Stimulated activated CD4-positive, alpha-beta T cell treated with anti-CD3 and anti-CD28 coated beads, Interleukin-1b, Interleukin-23, amount 100 ng/mL, for 4 hours (primary cell): ENCODE data around the gene ZNF25.
A peak's percentile ranks its signal among the peaks of the same experiment; 100 is the strongest.
"Not testable (repeated sequence)": the region's sequence is repeated elsewhere in the genome, so short reads cannot be mapped to it uniquely, and the experiment has no call there.

Experiments used
- DNase-seq, 2 donors: peaks; one replicate each; pipeline ENCODE4 v3.0.0-alpha.2; 2020; ENCODE audit warnings: low read depth in 2 of 2

The ZNF25 gene

DNA sequence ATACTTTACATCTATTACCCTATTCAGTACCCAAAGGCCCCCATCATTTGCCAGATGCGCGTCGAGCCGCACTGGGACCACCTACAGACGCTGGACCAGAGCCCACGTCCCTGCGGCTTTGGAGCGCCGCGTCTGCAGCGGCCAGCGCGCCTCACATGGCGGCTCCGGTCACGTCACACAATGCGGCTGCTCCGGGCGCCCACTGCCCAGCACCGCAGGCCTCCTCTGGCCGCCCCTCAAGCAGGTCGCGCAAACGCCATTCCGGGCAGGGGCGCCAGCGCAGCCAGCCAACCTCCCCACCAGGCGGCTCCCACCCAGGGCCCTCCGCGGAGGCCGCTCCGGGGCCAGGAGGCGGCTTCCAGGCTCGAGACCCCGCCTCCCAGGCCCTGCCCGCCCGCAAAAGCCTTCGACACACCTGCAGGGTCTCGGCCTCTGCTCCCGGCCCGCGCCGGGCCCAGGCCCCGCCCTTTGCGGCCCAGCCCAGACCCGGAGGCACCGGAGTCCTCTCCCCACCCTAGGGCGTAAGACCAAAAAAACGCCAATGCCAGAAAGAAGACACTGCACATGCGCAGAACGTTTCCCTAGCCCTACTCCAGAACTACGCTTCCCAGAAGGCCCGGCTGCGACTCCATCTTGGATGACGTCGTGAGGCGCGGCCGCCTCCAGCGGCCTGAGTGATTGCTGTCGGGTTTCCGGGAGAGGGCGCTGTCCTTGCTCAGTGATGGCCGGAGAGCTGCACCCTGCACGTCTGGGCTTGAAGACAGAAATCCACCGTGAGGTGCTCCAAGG lies at the start of gene ZNF25:
ZNF25 (minus strand) TSS at position 557 of the 789 bp plus-strand sequence. CDS start 4,925 bp downstream, outside the sequence.
- DNase-seq = peak; percentile 92 to 96

DNA sequence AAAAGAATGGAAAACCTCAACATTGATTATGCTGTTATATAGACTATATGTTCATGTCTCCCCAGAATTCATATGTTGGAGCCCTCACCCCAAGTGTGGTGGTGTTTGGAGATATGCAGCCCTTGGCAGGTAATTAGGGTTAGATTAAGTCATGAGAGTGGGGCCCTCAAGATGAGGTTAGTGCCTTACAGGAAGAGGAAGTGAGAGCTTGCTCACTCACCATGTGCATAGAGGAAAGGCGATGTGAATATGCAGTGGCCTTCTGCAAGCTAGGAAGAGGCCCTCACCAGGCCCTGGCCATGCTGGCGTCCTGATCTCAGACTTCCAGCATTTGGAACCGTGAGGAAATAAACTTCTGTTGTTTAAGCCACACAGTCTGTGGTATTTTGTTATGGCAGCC lies 48.8 kb upstream of the ZNF25 start:
- no peak for DNase-seq

DNA sequence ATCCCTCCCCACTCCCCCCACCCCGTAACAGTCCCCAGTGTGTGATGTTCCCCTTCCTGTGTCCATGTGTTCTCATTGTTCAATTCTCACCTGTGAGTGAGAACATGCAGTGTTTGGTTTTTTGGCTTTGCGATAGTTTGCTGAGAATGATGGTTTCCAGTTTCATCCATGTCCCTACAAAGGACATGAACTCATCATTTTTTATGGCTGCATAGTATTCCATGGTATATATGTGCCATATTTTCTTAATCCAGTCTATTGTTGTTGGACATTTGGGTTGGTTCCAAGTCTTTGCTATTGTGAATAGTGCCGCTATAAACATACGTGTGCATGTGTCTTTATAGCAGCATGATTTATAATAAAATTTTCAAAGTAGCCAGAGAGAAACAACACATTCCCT lies 42.7 kb upstream of the ZNF25 start:
- DNase-seq = not testable (repeated sequence)

DNA sequence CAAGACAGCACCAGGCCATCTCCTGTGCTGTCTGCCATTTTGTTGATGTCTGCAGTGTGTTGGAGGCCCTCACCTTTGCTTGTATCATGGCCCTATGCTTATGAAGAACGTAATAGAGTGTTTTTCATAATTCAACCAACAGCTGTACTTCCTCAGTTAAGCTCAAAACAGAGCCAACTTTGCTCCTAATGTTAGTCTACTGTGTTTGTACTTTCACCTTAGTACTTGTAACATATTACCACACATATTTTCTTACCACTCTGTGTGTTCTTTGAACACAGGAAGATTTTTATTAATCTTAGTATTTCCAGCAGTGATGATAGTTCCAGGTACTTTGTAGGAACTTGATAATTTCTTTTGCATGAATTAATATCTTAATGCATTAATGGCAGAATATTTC lies 39.9 kb upstream of the ZNF25 start:
- DNase-seq = no peak

DNA sequence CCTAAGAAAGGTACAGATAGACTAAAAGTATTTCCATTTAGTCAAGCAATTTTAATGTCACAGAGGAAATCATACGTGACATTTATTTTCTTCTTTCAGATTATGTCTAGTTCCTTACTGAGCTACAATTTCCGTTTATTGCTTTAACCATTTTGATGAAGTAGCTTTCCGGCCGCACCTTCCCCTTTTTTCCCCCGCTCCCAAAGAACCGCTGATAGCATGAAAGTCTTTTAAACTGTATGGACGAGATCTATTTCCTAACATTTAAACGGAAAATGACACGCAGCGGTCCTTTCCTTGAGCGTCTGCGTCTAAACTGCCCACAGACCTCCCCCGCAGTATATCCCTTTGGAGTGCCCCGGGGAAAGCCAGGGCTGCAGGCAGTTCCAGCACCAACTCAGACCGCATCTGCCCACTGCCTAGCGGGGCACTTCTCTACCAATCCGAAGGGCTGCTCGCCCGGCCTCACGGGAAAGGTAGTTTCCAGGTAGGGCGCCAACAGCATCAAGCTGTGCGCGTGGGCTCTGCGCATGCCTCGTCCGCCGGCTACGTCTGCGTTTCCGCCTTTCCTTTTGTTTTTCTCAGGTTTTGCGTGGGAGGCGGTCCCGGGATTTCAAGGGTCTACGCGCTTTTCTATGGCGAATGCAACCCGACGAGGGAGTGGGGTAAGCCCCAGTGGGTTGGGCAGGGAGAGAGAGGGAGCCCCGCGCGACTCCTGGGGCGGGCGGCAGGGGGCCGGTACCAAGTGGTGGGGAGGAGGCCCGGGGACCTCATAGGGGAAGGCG lies 33.9 kb upstream of the ZNF25 start, which contains the start of gene ZNF33A:
ZNF33A (plus strand) TSS at position 557 of the 785 bp plus-strand sequence. CDS start 1,667 bp downstream, outside the sequence.
- DNase-seq = peak; percentile 83 to 84

DNA sequence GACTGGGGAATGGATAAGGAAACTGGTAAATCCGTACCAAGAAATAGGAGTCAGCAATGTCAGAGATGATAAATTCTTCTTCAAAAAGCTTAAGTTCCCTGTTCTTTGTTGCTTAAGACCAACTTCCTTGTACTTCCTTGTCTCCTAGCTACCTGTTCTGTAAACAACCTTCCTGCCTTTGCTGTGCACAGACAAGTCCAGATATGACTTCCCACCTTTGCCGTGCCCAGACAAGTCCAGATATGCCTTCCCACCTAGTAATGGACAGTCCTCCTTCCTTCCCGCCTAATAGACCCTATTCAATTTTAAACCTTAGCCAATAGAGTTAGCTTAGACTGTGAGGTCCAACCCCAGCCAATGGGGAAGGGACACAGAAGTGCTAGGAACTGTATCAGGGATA lies 31.5 kb upstream of the ZNF25 start:
- DNase-seq = no peak

DNA sequence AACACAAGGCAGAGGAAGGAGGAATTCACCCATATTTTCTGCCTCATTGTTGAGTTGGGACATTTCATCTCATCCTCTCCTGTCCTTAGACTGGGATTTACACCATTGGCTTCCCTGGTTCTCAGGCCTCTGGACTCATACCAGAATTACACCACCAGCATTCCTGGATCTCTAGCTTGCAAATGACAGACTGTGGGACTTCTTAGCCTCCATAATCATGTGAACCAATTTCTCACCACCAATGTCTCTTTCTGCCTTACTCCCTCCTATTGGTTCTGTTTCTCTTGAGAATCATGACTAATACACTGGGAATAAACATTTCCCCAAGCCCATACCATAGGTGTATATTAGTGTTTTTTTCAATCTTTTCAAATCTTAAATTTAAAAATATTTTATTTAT lies 31.1 kb upstream of the ZNF25 start:
- DNase-seq = no peak

DNA sequence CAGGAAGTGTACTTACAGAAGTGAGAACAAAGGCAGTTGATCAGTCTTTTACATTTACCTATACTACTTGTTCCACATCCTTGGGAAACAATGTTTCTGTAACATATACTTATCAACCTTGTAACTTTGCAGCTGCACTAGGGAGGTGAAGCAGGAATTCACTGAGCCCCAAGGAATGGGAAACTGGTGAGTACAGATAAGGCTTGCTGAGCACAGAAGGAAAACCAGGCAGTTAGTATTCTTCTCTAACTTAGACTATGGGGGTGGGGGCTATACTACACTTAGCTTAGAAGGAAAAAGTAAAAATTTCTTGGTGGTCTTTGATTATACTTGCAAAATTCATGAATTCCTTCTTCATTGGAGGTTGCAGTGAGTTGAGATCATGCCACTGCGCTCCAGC lies 27.1 kb upstream of the ZNF25 start:
- DNase-seq = no peak

DNA sequence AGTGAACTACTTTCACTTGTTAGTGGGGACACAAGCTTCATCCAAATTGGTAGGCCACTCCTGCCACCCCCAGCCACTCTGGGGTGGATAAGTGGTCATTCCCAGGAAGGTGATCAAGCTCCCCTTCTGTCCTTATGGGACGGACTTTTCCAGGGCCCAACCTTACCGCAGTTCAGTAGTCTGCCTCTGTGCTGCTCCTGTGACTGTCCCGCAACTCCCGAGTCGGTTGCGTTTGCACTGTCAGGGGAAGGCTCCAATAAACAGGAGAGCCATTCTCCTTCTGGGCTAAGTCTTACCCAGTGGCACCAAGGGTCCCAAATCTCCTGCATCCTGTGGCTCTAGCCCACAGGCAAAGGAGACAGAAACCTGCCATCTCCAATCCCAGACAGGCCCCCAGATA lies 26.6 kb upstream of the ZNF25 start:
- no peak for DNase-seq

DNA sequence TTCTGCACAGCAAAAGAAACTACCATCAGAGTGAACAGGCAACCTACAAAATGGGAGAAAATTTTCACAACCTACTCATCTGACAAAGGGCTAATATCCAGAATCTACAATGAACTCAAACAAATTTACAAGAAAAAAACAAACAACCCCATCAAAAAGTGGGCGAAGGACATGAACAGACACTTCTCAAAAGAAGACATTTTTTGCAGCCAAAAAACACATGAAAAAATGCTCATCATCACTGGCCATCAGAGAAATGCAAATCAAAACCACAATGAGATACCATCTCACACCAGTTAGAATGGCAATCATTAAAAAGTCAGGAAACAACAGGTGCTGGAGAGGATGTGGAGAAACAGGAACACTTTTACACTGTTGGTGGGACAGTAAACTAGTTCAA lies 24.0 kb upstream of the ZNF25 start:
- not testable (repeated sequence) for DNase-seq

DNA sequence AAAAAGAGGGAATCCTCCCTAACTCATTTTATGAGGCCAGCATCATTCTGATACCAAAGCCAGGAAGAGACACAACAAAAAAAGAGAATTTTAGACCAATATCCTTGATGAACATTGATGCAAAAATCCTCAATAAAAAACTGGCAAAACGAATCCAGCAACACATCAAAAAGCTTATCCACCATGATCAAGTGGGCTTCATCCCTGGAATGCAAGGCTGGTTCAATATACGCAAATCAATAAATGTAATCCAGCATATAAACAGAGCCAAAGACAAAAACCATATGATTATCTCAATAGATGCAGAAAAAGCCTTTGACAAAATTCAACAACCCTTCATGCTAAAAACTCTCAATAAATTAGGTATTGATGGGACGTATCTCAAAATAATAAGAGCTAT lies 22.5 kb upstream of the ZNF25 start:
- DNase-seq = not testable (repeated sequence)

DNA sequence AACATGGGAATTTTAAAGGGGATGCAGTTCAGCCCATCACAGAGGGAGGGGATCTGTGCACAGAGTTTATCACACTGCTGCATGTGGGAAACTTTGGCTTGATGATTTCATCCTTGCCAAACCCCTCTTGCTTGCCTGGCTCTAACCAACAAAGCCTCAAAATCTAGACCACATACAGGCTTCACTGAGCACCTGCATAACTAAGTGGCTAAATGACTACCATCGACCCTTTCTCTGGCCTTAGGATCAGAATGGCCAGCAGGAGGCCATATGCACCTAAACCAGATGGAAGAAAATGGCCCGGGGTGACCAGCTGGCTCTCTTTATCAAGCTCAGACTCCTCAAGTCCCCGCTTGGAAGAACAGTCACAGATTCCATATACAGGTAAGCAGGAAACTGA lies 15.6 kb upstream of the ZNF25 start:
- no peak for DNase-seq

DNA sequence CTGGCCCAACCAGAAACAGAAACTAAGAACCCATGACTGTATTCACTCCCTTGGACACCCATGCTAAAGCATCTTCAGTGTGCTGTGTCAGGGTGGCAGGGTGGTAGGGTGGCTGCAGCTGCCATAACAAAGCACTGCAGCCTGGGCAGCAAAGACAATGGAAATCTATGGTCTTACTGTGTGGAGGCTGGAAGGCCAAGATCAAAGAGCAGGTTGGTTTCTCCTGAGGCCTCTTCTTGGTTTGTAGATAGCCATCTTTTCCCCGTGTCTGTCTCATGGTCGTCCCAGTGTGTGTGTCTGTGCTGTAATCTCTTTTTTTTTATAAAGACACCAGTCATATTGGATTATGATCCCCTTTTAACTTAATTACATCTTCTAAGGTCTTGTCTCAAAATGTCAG lies 15.2 kb upstream of the ZNF25 start:
- no peak for DNase-seq

DNA sequence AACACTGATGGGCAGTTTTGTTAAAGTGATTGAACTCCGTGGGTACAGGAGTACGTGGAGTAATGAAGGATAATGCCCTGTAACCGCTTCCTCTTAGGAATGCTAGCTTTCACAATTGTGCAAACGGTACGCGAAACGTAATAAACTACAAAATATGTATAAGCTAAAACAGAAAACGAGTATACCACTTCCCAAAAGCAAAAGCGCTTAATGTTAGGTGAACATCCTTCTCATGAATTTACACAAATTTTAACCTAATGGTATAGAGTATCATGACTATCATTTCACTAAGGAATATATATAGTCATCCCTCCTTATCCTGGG lies 395 bp upstream of the ZNF25 start:
- no peak for DNase-seq

DNA sequence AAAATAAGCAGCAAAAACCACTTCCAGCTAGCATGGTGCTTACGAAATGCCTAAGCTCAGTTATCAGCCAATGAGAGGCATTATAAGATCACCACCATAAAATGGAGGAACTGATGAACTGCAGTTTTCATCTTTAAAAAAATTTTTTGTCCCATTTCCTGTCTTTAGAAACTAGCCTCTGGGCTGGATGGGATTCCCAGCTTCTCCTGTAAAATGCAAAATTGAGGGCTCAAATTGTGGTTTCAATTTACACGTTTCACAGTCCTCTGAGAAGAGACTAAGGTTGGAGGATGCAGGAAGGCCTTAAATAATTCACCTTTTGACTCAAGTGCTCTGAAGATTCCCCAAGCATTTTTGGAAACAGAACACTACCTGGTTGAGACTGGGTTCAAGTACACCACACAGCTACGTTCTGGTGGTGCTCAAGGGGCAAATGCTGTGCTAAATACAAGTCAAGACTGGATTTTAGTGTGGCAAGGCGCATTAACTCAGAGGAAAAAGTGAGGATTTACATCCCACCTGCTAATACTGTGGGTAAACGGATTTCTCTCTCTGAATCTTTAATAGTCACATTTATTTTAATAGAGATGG lies 951 bp downstream of the ZNF25 start:
- DNase-seq = no peak

DNA sequence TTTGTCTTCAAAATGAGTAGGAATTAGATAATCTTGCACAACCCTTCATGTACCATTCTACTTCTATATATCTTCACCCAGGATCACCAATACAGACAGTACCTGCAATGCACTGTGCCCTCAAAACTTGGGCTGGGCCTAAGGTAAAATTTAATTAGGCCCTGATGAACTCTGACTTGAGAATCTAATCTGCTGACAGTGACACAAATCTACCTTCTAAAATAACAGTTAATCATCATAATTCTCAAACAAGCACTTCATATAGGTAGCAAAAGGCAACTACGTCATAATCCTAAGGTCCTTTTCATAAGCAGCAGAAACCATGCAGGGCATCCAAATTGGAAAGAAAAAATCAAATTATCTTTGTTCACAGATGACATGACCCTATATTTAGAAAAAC lies 4.1 kb downstream of the ZNF25 start:
- no peak for DNase-seq

DNA sequence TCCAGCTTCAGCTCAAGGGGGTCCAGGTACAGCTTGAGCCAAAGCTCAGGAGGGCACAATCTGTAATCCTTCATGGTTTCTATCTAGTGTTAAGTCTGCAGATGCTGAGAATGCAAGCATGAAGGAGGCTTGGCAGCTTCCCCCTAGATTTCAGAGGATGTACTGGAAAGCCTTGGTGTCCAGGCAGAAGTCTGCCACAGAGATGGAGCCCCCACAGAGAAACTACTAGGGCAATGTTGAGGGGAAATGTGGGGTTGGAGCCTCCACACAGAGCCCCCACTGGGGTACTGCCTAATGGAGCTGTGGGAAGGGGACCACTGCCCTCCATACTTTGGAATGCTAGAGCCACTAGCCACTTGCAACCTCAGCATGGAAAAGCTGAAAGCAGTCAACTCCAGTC lies 11.4 kb downstream of the ZNF25 start:
- no peak for DNase-seq

DNA sequence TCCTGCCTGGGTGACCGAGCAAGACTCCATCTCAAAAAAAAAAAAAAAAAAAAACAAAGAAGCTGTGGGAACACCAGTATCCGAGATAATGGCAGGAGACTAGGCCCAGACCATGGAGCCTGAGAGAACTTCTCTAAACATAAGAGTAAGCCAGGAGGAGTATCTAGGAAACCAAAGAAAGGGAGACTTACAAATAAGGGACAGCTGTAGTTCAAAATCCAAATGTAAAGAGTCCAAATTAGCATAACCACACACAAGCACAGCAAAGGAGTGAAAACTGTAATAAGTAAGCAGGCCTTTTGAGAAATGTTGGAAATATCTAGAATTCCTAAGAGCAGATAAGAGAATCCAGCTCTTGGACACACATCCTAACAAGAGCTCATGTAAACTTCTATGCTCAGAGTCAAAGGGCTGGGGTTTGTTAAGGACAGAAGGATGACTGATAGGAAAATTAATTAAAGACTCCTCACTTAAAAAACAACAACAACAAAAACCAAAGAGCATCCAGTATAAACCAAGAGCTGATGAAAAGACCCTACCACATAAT lies 15.8 kb downstream of the ZNF25 start:
- DNase-seq = no peak

DNA sequence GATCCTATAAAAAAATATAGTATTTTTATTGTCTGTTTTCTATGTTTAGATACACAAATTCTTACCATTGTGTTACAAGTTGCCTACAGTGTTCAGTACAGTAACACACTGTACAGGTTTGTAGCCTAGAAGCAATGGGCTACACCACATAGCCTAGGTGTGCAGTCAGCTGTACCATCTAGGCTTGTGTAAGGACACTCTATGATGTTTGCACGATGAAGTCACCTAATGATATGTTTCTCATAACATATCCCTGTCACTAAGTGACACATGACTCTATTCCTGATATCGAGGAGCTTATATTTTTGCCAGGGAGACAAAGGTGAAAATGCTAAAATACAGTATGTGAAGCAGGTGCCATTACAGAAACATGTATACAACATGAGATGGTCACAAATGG lies 18.6 kb downstream of the ZNF25 start:
- DNase-seq = no peak

DNA sequence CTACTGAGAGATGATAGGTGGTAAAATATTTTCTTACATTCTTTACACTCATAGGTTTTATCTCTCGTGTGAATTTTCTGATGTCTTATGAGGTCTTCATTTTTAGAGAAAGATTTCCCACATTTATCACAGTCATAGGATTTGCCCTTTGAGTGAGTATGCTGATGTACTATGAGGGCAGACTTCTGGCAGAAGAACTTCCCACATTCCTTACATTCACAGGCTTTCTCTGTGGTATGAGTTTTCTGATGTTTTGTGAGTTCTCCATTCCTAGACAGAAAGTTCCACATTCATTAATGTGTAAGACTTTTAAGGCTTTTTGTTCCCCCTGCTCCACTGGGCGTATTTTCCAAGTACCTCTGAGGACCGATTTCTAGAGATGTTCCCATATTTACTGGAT lies 23.5 kb downstream of the ZNF25 start:
- DNase-seq = no peak

DNA sequence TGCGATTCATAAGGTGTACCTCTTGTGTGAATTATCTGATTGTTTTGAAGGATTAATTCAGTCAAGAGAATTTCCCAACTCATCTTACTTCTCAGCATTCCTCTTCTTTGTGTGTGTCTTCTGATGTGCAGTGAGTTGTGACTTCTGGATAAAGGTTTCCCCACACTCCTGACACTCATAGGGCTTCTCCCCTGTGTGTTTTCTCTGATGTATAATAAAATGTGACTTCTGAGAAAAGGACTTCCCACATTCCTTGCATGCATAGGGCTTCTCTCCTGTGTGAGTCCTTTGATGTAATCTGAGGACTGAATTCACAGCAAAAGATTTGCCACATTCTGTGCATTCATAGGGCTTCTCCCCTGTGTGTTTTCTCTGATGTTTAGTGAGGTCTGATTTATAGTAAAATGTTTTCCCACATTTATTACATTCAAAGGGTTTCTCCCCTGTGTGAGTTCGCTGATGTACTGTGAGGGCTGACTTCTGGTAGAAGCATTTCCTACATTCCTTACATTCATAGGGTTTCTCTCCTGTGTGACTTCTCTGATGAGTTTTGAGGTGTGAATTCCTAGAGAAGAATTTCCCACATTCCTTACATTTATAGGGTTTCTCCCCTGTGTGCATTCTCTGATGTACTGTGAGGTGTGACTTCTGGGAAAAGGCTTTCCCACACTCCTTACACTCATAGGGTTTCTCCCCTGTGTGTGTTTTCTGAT lies 24.2 kb downstream of the ZNF25 start:
- DNase-seq = no peak

DNA sequence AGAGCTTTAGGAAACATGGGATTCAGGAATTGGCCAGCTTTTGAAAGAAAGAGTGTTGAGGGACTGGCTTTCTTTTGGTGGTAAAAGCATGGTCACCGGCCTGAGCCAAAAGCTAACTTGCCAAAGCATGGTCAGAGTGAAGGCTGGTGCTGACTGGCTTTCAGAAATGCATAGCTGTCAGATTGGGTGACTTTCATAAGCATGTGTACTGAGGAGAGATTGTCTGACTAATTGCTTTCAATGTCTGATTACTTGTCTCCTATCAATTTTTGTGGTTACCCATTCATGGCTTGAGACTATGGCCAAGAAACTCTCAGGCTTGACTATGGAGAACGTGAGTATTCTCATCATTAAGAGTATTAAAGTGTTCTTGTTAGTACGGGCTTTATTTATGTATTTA lies 28.2 kb downstream of the ZNF25 start:
- DNase-seq = no peak
